ENCODE results near the gene PRX.

DNA sequence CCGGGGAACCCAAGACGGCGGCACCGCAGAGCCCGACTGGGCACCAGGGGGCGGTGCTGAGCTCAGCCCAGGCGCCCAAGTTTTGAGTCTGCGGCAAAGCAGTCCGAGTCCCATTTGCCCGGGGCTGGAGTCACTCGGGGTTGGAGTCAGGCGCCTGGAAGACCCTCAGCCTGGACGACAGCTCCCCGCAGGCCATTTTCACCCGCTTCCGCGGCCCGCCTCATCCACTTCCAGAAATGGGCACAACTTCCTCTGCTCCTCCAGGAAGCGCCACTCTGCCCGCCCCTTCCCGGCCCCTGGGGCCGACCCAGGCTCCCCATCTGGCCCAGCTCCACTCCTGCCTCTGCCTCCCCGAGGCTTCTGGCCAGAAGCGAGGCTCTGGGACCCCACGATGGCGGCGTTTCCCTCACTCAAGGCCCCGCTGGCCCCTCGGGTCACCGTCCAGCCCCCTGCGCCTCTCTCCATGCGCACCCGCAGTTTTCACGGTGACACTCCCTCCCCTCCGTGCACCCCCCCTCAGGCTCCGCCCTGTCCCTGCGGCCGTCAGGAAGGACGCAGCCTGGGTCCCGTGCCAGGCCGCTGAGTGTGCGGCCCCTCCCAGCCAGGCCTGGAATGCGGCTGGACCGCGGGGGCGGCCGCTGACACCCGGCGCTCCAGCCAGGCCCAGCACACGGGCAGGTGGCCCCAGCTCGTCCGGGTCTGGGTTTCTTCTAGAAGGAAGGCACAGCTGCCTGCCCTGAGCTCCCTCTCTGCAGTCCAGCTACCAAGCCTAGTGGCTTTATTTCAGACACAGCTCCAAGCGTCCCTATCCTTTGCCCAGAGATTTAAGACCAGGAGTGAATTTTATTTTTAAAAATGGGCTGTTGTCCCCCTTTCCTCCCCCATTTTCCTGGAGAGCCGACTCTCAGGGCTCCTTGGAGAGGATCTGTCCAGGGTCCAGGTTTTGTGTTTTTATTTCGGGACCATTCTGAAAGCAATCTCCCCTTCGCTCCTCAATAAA, 7.9 kb upstream of the PRX start:
- TF ChIP-seq, protein P1, sequence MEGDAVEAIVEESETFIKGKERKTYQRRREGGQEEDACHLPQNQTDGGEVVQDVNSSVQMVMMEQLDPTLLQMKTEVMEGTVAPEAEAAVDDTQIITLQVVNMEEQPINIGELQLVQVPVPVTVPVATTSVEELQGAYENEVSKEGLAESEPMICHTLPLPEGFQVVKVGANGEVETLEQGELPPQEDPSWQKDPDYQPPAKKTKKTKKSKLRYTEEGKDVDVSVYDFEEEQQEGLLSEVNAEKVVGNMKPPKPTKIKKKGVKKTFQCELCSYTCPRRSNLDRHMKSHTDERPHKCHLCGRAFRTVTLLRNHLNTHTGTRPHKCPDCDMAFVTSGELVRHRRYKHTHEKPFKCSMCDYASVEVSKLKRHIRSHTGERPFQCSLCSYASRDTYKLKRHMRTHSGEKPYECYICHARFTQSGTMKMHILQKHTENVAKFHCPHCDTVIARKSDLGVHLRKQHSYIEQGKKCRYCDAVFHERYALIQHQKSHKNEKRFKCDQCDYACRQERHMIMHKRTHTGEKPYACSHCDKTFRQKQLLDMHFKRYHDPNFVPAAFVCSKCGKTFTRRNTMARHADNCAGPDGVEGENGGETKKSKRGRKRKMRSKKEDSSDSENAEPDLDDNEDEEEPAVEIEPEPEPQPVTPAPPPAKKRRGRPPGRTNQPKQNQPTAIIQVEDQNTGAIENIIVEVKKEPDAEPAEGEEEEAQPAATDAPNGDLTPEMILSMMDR (IDR thresholded peaks at IDR 0.05; ENCODE audit: low read length): peak; percentile 95
- TF ChIP-seq EZH2 (IDR thresholded peaks at IDR 0.05; ENCODE audit: borderline replicate concordance, low read length): no peak

All from OCI-LY1 (cell line).